Measurements from ENCODE around the gene CRISPLD2.
"Not testable (repeated sequence)": the region's sequence is repeated elsewhere in the genome, so short reads cannot be mapped to it uniquely, and the experiment has no call there.

Gene CRISPLD2

GRCh38 chr16:84830765-84831384 lies 11.1 kb downstream of the CRISPLD2 start:
- TF ChIP-seq CTCF (IDR thresholded peaks at IDR 0.05; ENCODE audit: low read depth, low read length) = no peak
- DNase-seq (ENCODE audit: low read depth in 2 of 2) = no peak
- no peak overlapping the region for H3K4me3 ChIP-seq (replicated peaks in 1 of 2; ENCODE audit: low read depth in 2 of 2, low read length in 2 of 2)

GRCh38 chr16:84831728-84832127 lies 11.9 kb downstream of the CRISPLD2 start:
- H3K4me3 ChIP-seq (replicated peaks in 1 of 2; ENCODE audit: low read depth in 2 of 2, low read length in 2 of 2); DNase-seq (ENCODE audit: low read depth in 2 of 2): not testable (repeated sequence)

GRCh38 chr16:84832488-84833143 lies 12.8 kb downstream of the CRISPLD2 start:
- peak; percentile 99 for DNase-seq (ENCODE audit: low read depth in 2 of 2)
- H3K4me3 ChIP-seq (replicated peaks in 1 of 2; ENCODE audit: low read depth in 2 of 2, low read length in 2 of 2) = peak overlapping the region; percentile 1 to 38
- TF ChIP-seq CTCF (IDR thresholded peaks at IDR 0.05; ENCODE audit: low read depth, low read length) = no peak

- no peak for TF ChIP-seq CTCF (IDR thresholded peaks at IDR 0.05; ENCODE audit: low read depth, low read length)
- peak overlapping the region; percentile 1 to 38 for H3K4me3 ChIP-seq (replicated peaks in 1 of 2; ENCODE audit: low read depth in 2 of 2, low read length in 2 of 2)
- DNase-seq (ENCODE audit: low read depth in 2 of 2) = peak; percentile 44 to 77
These were observed 13.3 kb downstream of the CRISPLD2 start for GRCh38 chr16:84833144-84833500.

GRCh38 chr16:84833542-84834402 lies 14.0 kb downstream of the CRISPLD2 start:
- no peak overlapping the region for H3K4me3 ChIP-seq (replicated peaks in 1 of 2; ENCODE audit: low read depth in 2 of 2, low read length in 2 of 2)
- DNase-seq (ENCODE audit: low read depth in 2 of 2) = no peak
- TF ChIP-seq CTCF (IDR thresholded peaks at IDR 0.05; ENCODE audit: low read depth, low read length) = no peak

GRCh38 chr16:84834403-84834772 lies 14.6 kb downstream of the CRISPLD2 start:
- TF ChIP-seq CTCF (IDR thresholded peaks at IDR 0.05; ENCODE audit: low read depth, low read length) = no peak
- H3K4me3 ChIP-seq (replicated peaks in 1 of 2; ENCODE audit: low read depth in 2 of 2, low read length in 2 of 2) = no peak overlapping the region
- peak in 1 of 2 donors; percentile 61 for DNase-seq (ENCODE audit: low read depth in 2 of 2)

GRCh38 chr16:84836234-84836647 lies 16.5 kb downstream of the CRISPLD2 start:
- no peak overlapping the region for H3K4me3 ChIP-seq (replicated peaks in 1 of 2; ENCODE audit: low read depth in 2 of 2, low read length in 2 of 2)
- peak; percentile 100 for DNase-seq (ENCODE audit: low read depth in 2 of 2)
- TF ChIP-seq CTCF (IDR thresholded peaks at IDR 0.05; ENCODE audit: low read depth, low read length) = no peak
